Right forelimb (tissue), 1 donor: ENCODE measurements around the gene CPNE4.
"Not testable (repeated sequence)": the region's sequence is repeated elsewhere in the genome, so short reads cannot be mapped to it uniquely, and the experiment has no call there.

Experiments used
- DNase-seq: peaks from one replicate; pipeline ENCODE4 v3.0.0-alpha.2; 2018

CPNE4 gene

DNA sequence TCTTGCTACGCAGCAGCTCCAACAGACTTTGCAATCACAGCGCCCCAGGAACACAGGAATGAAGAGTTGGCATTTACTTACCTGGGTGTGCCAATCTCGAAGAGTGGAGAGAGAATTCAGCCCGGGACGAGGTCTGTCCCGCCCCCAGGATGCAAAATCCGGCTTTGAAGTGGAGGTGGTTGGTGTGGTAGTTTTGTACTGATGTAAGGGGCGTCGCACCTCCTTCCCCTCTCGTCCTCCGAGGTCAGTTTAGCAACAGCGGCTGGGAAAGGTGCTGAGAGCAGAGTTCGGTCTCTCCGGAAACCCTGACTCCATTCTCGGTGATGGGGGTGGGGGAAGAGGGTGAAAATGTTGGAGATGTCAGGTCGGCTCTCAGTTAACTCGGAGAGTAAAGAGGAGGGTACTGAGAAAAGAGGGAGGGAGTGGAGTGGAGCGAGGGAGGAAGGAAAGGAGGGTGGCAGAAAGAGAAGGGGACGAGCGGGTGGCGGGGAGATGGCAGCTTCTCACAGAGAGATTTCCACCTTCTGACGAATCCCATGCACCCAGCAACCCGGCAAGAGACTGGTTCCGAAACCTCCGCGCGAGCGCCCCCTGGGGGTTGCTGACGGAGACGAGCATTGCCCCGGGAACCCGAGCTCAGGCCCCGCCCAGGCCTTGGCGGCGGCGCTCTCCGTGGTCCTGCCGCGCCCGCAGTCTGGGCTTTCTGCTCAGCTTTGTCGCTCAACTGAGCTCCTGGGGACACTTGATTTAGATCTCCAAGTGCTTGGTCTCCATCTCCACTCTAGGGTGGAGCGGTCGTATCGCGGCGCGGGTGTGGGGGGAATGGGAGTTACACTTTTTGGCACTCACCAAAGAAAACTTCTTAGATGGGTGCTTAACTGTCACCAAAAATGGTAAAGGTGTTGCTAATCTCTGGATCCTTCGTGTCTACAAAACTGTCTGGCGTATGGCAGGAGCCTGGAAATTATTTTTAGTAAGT, at the start of gene CPNE4:
CPNE4 (minus strand) TSS at position 529 of the 979 bp plus-strand sequence.
- DNase-seq = peak; percentile 91

GRCh38 chr3:132083583-132084279, 48.9 kb upstream of the CPNE4 start:
- no peak for DNase-seq

GRCh38 chr3:132083159-132083558, 48.3 kb upstream of the CPNE4 start:
- DNase-seq = no peak

DNA sequence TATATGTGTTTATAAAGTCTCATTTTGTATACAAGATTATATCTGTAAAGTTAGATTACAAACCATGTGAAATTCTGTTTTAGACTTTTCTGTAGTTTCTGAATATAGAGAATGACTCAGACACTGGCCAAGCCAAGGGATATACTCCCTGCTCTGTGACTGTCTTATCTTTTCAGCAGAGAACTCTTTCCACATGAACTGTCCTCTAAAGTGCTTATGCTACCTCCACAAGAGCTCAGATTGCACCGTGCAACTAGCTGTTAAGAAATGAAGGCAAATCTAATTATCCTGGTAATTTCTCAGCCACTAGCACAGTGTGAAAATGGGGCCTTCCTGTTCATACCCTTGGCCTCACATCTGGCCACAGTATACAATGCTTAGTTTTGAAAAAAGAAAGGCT, 44.3 kb upstream of the CPNE4 start:
- no peak for DNase-seq

GRCh38 chr3:132073771-132074170, 39.0 kb upstream of the CPNE4 start:
- DNase-seq = no peak

GRCh38 chr3:132071043-132071442, 36.2 kb upstream of the CPNE4 start:
- no peak for DNase-seq

DNA sequence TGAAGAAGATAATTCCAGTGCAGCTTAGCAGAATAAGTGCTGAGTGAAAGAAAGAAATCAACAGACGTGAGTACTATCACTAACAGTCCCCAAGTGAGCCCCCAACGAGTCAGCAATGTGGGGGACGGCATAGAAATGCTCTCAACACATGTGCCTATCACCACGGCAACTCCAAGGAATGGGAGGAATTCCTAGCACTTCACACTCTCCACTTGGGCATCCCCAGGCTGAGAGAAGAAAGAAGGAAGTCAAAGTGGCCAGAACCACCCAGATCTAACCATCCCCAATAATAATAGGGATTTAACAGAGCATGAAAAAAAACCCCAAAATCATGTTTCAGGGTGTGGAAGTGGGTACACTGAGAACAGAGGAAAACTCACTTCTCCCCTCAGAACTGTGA, 29.3 kb upstream of the CPNE4 start:
- no peak for DNase-seq

- no peak for DNase-seq
Measured at GRCh38 chr3:132062535-132062934, 27.7 kb upstream of the CPNE4 start.

DNA sequence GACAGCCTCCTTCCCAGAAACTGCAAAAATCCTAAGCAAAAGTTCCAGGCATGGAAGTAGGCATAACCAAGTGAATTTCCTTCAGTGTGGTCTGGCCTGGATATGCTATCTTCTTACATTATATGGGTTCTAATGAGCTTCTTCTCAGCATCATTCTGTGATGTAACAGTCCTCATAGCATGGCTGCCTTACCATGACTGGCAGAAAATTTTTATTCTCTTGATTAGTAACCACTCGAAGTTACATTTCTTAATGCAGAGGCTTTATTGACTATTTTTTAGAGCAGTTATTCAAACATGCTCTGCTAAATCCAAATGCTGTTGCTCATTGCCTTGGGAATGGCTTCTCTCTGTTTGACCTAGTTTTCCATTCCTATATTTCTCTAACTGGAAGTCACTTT, 21.1 kb upstream of the CPNE4 start:
- no peak for DNase-seq

DNA sequence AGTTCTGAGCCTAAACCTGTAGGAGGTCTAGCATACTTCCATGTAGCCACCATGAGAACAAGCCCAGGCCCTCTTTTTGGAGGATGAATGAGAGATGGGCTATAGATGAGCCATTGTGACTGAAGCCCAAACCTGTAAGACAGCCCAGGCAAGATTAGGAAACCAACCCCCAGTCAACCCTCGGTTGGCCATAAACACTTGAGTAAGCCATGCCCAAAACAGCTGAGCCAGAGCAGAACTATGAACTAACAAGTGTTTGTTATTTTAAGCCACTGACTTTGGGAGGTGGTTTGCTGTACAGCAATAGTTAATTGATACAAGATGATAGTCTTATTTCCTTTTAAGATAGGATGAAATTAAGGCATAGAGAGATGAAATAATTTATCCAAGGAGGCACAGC, 12.4 kb upstream of the CPNE4 start:
- DNase-seq = no peak

DNA sequence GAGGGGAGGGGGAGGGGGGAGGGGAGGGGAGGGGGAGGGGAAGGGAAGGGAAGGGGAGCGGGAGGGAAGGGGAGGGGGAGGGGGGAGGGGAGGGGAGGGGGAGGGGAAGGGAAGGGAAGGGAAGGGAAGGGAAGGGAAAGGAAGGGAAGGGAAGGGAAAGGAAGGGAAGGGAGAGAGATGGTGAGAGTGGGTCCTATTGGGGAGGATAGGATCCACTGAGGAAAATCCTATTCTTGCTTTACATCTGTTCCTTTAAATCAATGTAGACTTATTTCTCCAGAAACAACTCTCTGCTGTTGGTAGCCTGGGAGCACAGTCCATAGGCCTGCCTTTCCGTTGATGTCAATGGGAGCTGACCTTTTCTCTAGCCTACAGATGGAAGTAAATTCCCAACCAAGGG, 10.1 kb upstream of the CPNE4 start:
- DNase-seq = not testable (repeated sequence)

- DNase-seq = no peak
Measured at GRCh38 chr3:132042681-132043080, 7.9 kb upstream of the CPNE4 start.

DNA sequence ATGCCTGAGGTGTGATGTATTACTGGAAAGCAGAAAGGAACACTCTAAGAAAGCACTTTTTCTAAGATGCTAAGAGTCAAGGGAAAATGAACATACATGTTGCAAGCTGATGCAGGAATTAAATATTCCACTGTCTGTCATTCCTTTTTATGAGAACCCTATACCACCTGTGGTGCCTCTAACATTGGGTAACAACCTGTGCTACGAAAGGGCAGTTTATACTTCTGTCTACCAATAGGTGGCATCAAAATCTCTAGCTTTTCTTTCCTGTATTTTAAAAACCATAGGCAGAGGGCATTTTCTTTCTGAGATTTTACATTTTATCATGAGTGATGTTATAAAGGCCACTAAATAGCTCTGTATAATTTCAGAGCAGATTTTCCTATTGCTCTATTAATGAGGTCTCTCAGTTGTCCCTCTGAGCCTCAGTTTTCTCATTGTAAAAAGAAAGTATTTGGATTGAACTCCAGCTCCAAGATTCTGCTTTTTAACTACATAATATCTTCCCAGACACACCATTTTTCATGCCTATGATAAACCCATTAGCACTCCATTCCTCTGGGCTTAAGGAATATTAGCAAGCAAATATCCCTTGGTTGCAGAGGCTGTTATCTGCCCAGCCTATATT, 3.5 kb upstream of the CPNE4 start:
- DNase-seq = no peak

- DNase-seq = no peak
Measured at GRCh38 chr3:132037581-132037980, 2.8 kb upstream of the CPNE4 start.

GRCh38 chr3:132037056-132037455, 2.2 kb upstream of the CPNE4 start:
- no peak for DNase-seq

DNA sequence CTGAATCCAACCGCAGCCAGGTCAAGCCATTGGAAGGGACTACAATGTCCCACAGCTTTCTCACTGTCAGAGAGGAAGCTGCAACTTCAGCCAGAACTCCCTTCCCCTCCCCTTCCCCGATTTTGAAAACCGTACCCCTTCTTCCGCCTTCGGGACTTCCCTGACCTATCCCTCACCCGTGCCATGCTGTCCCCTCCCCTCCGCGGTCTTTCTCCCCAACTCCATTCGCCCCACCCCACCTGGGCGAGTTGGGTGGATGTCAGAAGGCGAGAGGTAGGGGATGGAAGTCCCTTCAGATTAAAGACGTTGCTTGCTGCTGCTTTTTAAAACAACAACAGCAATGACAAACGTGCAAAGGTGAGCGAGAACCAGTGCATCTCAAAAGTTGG, 723 bp downstream of the CPNE4 start:
- DNase-seq = no peak

- DNase-seq = no peak
Measured at GRCh38 chr3:132033471-132033870, 1.3 kb downstream of the CPNE4 start.

DNA sequence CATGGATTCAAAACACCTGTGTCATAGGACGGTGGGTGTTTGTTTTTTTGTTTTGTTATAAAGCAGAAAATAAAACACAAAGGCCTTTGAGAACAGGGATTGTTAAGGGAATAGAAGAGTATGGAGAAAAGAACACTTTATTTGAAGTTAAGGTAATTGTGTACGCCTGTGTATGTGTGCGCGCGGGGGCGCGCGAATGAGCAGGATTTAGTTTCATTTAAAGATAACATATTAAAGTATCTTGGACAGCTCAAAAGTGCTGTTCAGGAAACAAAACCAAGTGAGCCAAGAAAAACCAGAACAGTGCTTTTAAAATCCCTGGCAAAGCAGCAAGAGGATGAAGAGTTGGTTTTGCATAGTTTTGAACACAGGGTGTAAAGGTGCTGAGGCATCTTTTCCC, 1.9 kb downstream of the CPNE4 start:
- DNase-seq = no peak

DNA sequence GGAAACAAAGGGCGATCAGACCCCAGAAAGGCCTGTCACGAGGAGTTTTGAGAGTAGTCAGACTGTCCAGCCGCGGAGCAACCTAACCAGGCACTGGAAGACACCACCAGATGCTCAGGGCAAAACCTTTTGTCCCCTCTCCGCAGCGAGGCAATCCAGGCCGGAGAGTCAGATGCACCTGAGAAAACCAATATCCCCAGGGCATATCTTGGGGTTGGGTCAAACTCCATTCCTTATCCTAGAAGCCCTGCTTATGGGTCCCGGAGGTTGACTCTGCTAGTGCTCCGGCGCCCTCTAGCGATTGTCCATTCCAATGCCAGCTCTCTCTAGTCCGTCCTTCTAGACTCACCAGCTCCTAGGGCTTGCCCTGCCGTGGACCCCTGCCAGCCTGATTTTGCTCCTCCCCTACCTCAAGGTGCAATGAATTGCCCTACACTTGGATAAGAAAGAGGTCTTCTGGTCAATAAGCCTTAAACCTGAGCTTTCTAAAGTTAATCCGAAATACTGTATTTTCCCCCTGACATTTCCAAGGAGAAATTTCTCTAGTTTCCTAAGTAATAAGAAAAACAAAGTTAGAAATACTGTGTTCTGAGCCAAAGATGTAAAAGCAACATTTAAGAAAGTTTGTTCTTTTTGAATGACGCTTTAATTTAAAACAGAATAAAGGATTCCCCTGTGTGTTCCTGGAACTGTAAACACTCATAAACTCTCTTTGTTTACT, 5.5 kb downstream of the CPNE4 start:
- DNase-seq = peak; percentile 87

DNA sequence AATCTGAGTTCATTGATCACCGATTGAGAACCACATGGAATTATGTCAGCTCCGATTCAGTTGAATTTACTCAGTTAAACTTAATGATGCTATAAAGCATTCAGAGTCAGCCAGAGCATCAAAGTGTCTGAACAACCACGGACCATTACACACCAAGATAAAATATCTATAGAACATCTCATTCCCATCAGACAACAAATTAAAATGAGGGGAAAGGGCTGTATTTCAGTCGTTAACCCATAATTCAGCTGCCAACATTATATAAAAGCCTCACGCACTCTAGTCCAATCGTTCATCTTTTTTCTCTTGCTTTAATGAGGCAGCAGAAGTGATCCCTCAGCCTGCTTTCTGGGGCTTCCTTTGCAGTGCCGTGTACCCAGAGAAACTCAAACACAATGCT, 11.9 kb downstream of the CPNE4 start:
- no peak for DNase-seq

- no peak for DNase-seq
Measured at GRCh38 chr3:132020058-132020457, 14.8 kb downstream of the CPNE4 start.

GRCh38 chr3:132017137-132017536, 17.7 kb downstream of the CPNE4 start:
- no peak for DNase-seq
